OCI-LY7 (cell line): ENCODE data around the gene CFAP70. TPM values are rescaled to one million over a fixed set of nuclear protein-coding genes. Genes with fewer than 3 reads are reported as not detected.

Experiments
- BruUV-seq: library from RNA; stranded (reverse); fragments of 400-500 nt; replicated peaks from 2 replicates; lab custom pipeline; 2021; lab: Mats Ljungman, UMichigan
- CTCF ChIA-PET: fragments of 300-600 bp; sonication (Branson Sonifier 250); formaldehyde crosslinking; loops from one replicate; lab custom pipeline; 2022; ENCODE audit warnings: antibody characterized with exemption; ENCODE audit not compliant: unreplicated experiment; lab: Charles Lee
- POLR2A ChIA-PET: fragments of 300-600 bp; sonication (Branson Sonifier 250); formaldehyde crosslinking; loops from one replicate; lab custom pipeline; 2022; ENCODE audit warnings: antibody characterized with exemption; lab: Charles Lee
- DNase-seq: peaks from one replicate; pipeline ENCODE4 v3.0.0-alpha.2; 2015; ENCODE audit warnings: low spot score
- H2AFZ ChIP-seq: fragments of 200-600 bp; sonication (generic), shearing (Covaris generic); 2 replicates; pipeline ENCODE4 v1.6.1; 2014; ENCODE audit warnings: mild to moderate bottlenecking, antibody characterized with exemption, low read length, moderate library complexity
- H3K27ac ChIP-seq: fragments of 200-600 bp; sonication (generic); 2 replicates; pipeline ENCODE4 v1.5.1; 2014; ENCODE audit warnings: mixed run types, low read depth, mild to moderate bottlenecking, moderate library complexity, low read length, inconsistent platforms; ENCODE audit not compliant: poor library complexity, severe bottlenecking
- H3K36me3 ChIP-seq: fragments of 200-600 bp; sonication (generic); 2 replicates; pipeline ENCODE4 v1.6.1; 2014; ENCODE audit warnings: mild to moderate bottlenecking, antibody characterized with exemption, low read length, moderate library complexity, mixed read lengths; ENCODE audit not compliant: insufficient read depth
- H3K4me1 ChIP-seq: fragments of 200-600 bp; sonication (generic); 2 replicates; pipeline ENCODE4 v1.5.1; 2014; ENCODE audit warnings: mild to moderate bottlenecking, low read length; ENCODE audit not compliant: insufficient read depth, poor library complexity, severe bottlenecking
- H3K4me2 ChIP-seq: fragments of 200-600 bp; sonication (generic); 2 replicates; pipeline ENCODE4 v1.6.1; 2014; ENCODE audit warnings: mild to moderate bottlenecking, low read length
- H3K4me3 ChIP-seq: fragments of 200-600 bp; sonication (generic); 2 replicates; pipeline ENCODE4 v1.5.1; 2014; ENCODE audit warnings: mild to moderate bottlenecking, low read depth, low read length; ENCODE audit not compliant: poor library complexity, severe bottlenecking
- H3K79me2 ChIP-seq: fragments of 200-600 bp; sonication (generic); 2 replicates; pipeline ENCODE4 v1.6.1; 2016; ENCODE audit warnings: low read depth, mild to moderate bottlenecking, low read length, moderate library complexity, mixed read lengths; ENCODE audit not compliant: insufficient read depth
- H3K9me2 ChIP-seq: fragments of 200-600 bp; sonication (generic); 2 replicates; pipeline ENCODE4 v1.6.1; 2016; ENCODE audit warnings: mild to moderate bottlenecking, low read length, mixed read lengths; ENCODE audit not compliant: insufficient read depth
- H3K9me3 ChIP-seq: fragments of 200-600 bp; sonication (generic); 2 replicates; pipeline ENCODE4 v1.6.1; 2014; ENCODE audit warnings: mild to moderate bottlenecking, mixed run types, low read length, mixed read lengths
- H4K20me1 ChIP-seq: fragments of 200-600 bp; sonication (generic); 2 replicates; pipeline ENCODE4 v1.6.1; 2014; ENCODE audit warnings: mild to moderate bottlenecking, antibody characterized with exemption, low read length, moderate library complexity, mixed read lengths; ENCODE audit not compliant: insufficient read depth
- CTCF ChIP-seq: fragments of 200-600 bp; sonication (generic); conservative IDR thresholded peaks from 2 replicates; pipeline ENCODE4 v1.5.1; 2014; ENCODE audit warnings: mild to moderate bottlenecking, antibody characterized with exemption, low read length, moderate library complexity, mixed read lengths
- EZH2phosphoT487 ChIP-seq: fragments of 200-600 bp; sonication (generic); IDR thresholded peaks from 2 replicates; pipeline ENCODE4 v1.6.1; 2018; ENCODE audit warnings: low read depth, borderline replicate concordance, mild to moderate bottlenecking, mixed run types, antibody characterized with exemption, low read length, moderate library complexity, mixed read lengths
- intact Hi-C: fragments of 100-400 bp; cut with micrococcal nuclease; formaldehyde crosslinking; loops from one replicate; pipeline ENCODE4 v1.10.0; 2022; ENCODE audit not compliant: unreplicated experiment
- total RNA-seq, 2 experiments: library from RNA; depleted of rRNA in 1 of 2; stranded (reverse); fragments of >200 nt in 1 of 2; shearing (Covaris generic) in 1 of 2; gene quantifications; 2 replicates each; pipeline ENCODE4 v1.2.3, GENCODE V29; 2014 to 2022

Gene CFAP70
- total RNA-seq, 2 experiments from 2014 or later: 1.1 to 1.9 TPM

DNA sequence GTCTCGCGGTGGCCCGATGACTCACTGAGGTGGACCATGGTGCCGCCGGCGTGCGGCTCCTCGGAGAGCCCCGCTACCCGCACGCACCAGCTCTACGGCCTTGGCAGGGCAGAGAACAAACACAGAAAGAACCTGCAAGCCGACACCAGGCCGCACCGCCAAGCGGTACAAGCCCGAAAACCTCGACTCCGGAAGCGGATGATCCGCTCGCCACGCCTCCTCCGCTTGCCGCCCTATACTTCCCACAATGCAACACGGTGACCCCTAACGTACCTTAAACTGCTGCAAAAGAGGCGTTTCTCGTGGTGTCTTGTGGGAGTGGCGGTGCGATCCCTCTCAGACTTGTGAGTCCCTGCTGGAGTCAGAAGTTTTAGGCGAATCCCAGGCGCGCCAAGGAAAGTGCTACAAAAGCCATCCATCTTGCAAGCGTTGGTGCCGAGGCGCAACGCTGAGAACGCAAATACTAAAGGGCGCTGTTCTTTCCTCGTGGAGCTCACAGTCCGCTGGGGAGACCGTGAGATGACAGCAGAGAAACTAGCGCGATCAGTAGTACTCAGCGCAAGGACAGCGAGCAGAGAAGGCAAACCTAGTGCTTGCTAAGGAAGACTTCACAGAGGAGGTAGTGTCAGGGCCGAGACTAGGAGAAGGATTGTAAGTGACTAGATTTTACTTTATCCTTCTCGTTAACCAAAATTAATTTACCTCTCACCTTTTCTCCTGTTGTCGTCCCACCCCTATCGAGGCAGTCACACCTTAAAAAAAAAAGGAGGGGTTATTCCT is 106.0 kb downstream of the CFAP70 start, which contains the start of gene MRPS16:
MRPS16 (minus strand) TSS at position 200 of the 780 bp plus-strand sequence; CDS start at position 38, 162 bp downstream.
- CTCF ChIA-PET: interaction anchor here (0.6 kb wide), 1 partner anchor 13 kb away, joined by 3 read pairs; no protein-coding TSS in a partner anchor
- H3K36me3 ChIP-seq: peaks cover 41% of the 10 kb centered on the region
- H3K4me2 ChIP-seq: peak within 1 kb of the TSS; percentile 99
- peaks cover 63% of the 10 kb centered on the region for H3K79me2 ChIP-seq
- POLR2A ChIA-PET: interaction anchor here (0.5 to 1.7 kb wide), 6 partner anchors 8 to 84 kb away, joined by 3 to 6 read pairs (median 4); no protein-coding TSS in a partner anchor
- H2AFZ ChIP-seq: peak within 1 kb of the TSS; percentile 81
- no peaks in the 10 kb centered on the region for H3K9me3 ChIP-seq
- H3K4me3 ChIP-seq: peak within 1 kb of the TSS; percentile 86
- peaks cover 43% of the 10 kb centered on the region for H3K4me1 ChIP-seq
- TF ChIP-seq EZH2phosphoT487: no peak
- TF ChIP-seq CTCF: no peak
- peak within 1 kb of the TSS; percentile 79 for H3K27ac ChIP-seq
- H4K20me1 ChIP-seq: no peaks in the 10 kb centered on the region
- intact Hi-C loops: loop anchor here (2.0 kb wide), 1 partner anchor 160 kb away; no protein-coding TSS in a partner anchor
- DNase-seq: peak; percentile 96
- TSS peak; percentile 82 for BruUV-seq
- H3K9me2 ChIP-seq: no peaks in the 10 kb centered on the region

DNA sequence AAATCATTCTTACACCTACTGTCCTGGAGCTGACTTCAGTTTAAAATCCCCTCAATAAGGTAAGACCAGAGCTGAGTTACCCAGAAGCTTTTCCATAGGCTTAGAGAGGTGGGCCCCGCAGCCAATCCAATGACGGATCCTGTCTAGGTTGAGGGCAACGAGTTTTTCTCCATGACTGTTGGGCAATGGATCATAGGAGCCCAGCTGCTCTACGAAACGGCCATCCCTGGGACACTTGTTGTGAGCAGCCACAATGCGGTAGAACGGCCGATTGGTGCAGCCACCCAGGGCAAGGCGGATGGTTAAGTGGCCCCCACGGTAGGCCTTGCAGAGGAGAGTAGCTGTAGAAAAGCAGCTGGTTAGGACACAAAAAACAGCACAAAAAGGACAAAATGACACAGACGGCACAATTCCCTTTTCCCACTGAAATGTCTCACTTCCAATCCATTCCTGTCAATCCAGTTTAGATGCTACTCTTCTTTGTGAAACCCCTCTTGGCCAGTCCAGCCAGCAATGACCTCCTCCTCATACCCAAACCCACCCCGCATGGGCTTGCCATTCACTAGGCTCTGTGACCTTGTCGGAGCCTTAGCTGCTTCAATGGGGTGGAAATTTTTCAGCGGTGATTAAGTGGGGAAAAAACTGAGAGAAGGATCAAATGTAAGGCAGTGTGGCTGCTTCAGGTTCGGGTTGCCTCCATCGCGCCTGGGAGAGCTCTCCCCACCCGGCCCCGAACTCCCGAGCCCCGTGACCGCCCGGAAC is 106.8 kb downstream of the CFAP70 start:
- Histone ChIP-seq H3K27ac (peak overlapping the region; percentile 79), H2AFZ (peak overlapping the region; percentile 81; the same call in 1 of the 2 replicates), H3K9me2 (no peaks in the 10 kb centered on the region), H3K4me1 (peaks cover 46% of the 10 kb centered on the region), H3K4me2 (peak overlapping the region; percentile 99), H4K20me1 (no peaks in the 10 kb centered on the region), H3K36me3 (peaks cover 43% of the 10 kb centered on the region), H3K79me2 (peaks cover 65% of the 10 kb centered on the region), H3K9me3 (no peaks in the 10 kb centered on the region), H3K4me3 (peak overlapping the region; percentile 86)
- DNase-seq: peak; percentile 19
- TF ChIP-seq EZH2phosphoT487 (no peak), CTCF (no peak)
- TSS peak; percentile 71 for BruUV-seq
- POLR2A ChIA-PET: interaction anchor here (0.6 to 1.7 kb wide), 5 partner anchors 7 to 1981 kb away, joined by 3 to 6 read pairs (median 3); no protein-coding TSS in a partner anchor
- intact Hi-C loops: loop anchor here (2.0 kb wide), 1 partner anchor 161 kb away; no protein-coding TSS in a partner anchor
- CTCF ChIA-PET: interaction anchor here (0.6 kb wide), 1 partner anchor 12 kb away, joined by 3 read pairs; no protein-coding TSS in a partner anchor
